Fibroblast of the aortic adventitia (primary cell): ENCODE measurements around the gene ZNRF1. TPM values are rescaled to one million over a fixed set of nuclear protein-coding genes. Genes with fewer than 3 reads are reported as not detected.
"Not testable (repeated sequence)": the region's sequence is repeated elsewhere in the genome, so short reads cannot be mapped to it uniquely, and the experiment has no call there.

Experiments
- DNase-seq: peaks from one replicate; pipeline ENCODE4 v3.0.0-alpha.2; 2010; ENCODE audit warnings: low read depth
- H3K4me3 ChIP-seq: 2 replicates; pipeline ENCODE4 v1.5.1; 2011; ENCODE audit warnings: low read depth, mild to moderate bottlenecking, control low read depth, low read length, moderate library complexity
- CTCF ChIP-seq: IDR thresholded peaks from 2 replicates; pipeline ENCODE4 v1.5.1; 2011; ENCODE audit warnings: mild to moderate bottlenecking, low read length, control low read depth, inconsistent platforms; ENCODE audit not compliant: insufficient read depth
- total RNA-seq: library from RNA; depleted of rRNA; stranded (reverse); fragments of >200 nt; gene quantifications from 2 replicates; pipeline ENCODE4 v1.2.3, GENCODE V29; 2012; ENCODE audit warnings: low replicate concordance

Gene ZNRF1
- total RNA-seq, 1 donor = 14.5 TPM

- TF ChIP-seq CTCF = no peak
- DNase-seq = peak; percentile 34
- H3K4me3 ChIP-seq = no peak overlapping the region
Measured at GRCh38 chr16:75086281-75086680, 87.5 kb downstream of the ZNRF1 start.

- no peak for TF ChIP-seq CTCF
- no peak for DNase-seq
- no peak overlapping the region for H3K4me3 ChIP-seq
Measured at GRCh38 chr16:75086688-75087374, 88.0 kb downstream of the ZNRF1 start.

GRCh38 chr16:75087375-75087979 is 88.7 kb downstream of the ZNRF1 start:
- DNase-seq = peak; percentile 89
- TF ChIP-seq CTCF = peak; percentile 0

GRCh38 chr16:75088216-75088615 is 89.4 kb downstream of the ZNRF1 start:
- no peak overlapping the region for H3K4me3 ChIP-seq
- DNase-seq = peak; percentile 31
- TF ChIP-seq CTCF = no peak

More at GRCh38 chr16:75087375-75087979, 88.7 kb downstream of the ZNRF1 start:
- H3K4me3 ChIP-seq = peak overlapping the region; percentile 36

- DNase-seq = no peak
- no peak for TF ChIP-seq CTCF
- no peak overlapping the region for H3K4me3 ChIP-seq
Measured at GRCh38 chr16:75088934-75089333, 90.1 kb downstream of the ZNRF1 start.

GRCh38 chr16:75089486-75090202 is 90.8 kb downstream of the ZNRF1 start:
- H3K4me3 ChIP-seq = no peak overlapping the region
- no peak for TF ChIP-seq CTCF
- DNase-seq = no peak

GRCh38 chr16:75090899-75091298 is 92.1 kb downstream of the ZNRF1 start:
- H3K4me3 ChIP-seq, DNase-seq: not testable (repeated sequence)

GRCh38 chr16:75091619-75092018 is 92.8 kb downstream of the ZNRF1 start:
- not testable (repeated sequence) for H3K4me3 ChIP-seq
- peak; percentile 17 for DNase-seq
